GM21717 (cell line): ENCODE results near the gene MSMO1.

ENCODE experiments used
- ATAC-seq: cut with Tn5 transposase; IDR thresholded peaks from one replicate; pipeline ENCODE4 v1.9.1; 2021; ENCODE audit warnings: mild to moderate bottlenecking, moderate library complexity; ENCODE audit not compliant: unreplicated experiment

Gene MSMO1

DNA sequence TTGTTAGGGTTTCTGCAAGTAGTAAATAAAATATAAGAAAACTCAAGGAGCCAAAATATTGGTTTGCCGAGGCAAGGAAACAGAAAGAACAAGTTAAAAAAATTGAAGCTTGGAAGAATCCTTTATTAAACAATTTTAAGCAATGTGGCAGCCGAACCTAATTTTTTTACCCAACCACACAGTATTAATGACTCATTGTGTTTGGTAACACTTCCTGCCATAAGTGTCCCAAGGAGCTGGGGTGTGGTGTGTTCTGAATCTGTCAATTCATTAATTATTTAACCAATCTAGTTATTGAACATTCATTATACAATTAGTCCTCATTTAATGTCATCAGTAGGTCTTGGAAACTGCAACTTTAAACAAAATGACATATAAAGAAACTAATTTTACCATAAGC lies 32.0 kb downstream of the MSMO1 start:
- ATAC-seq: no peak

DNA sequence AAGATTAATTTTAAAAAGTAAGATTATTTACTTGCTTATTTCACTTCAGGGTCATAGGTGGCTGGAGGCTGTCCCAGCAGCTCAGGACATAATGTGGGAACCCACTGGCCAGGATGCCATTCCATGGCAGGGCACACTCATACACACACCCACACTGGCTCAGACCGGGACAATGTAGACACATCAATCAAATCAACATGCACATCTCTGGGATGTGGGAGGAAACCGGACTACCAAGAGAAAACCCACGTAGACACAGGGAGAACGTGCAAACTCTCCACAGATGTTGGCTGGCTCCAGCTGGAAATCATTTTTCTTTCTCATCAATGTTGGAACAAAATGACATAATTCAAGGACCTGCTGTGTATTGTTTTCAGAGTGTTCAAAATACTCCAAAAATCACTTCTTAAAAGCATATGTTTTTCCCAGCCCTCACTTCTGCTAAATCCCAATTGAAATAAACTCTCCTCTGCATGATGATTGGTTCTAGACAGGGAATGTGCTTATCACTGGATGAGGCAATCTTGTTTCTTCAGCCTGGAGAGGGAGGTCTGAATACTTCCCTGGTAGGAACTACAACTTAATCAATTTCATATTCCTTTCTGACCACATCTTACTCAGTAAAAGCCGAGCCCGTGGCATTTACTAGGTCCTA lies 32.7 kb downstream of the MSMO1 start:
- ATAC-seq: no peak

DNA sequence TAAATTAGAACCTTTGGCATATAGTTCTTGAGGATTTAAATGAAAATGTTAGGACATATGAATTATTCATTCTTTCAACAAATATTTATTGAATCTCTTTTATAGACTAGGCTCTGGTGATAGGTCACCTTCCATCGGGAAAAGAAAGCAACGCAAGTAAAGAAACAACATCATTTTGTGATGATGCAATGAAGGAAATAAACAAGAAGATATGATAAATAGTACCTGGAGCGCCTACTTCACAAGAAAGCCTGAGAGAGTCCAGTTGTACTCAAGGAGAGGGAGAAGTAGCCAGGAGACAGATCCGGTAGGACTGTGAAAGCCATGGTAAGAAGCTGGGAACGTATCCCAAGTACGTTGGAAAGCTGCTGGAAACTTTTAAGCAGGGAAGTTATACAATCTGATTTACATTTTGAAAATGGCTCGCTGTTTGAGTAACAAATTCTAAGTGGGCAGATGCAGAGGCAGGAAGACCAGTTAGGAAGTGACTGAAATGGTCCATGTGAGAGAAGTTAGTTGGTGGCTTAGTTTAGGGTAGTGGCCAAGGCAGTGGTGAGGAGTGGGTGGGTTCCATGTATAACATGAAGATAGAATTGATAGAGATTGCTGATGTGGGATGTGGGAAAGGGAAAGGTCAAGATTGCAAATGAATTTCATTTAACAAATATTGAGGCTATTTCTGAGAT lies 33.7 kb downstream of the MSMO1 start:
- no peak for ATAC-seq

DNA sequence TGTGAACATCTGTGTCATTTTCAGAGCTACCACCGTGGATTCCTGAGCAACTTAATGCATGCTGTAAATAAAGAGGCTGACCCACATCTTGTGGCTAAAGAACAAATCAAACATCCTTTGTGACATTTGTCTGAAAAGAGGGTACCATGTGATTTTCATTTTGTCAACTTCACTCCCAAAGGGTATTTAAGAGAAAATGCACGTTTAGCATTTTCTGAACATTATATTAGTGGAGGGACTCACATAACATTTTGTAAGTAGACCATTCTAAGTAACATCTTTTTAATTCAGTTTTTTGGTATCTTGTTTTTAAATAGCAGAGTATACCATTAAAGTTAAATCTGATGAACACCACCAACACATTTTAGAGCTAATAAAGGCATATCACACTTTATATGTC lies 34.3 kb downstream of the MSMO1 start:
- ATAC-seq: no peak

GRCh38 chr4:165364452-165365080 lies 37.1 kb downstream of the MSMO1 start:
- no peak for ATAC-seq

- no peak for ATAC-seq
Measured at GRCh38 chr4:165367040-165367439, 39.6 kb downstream of the MSMO1 start.

DNA sequence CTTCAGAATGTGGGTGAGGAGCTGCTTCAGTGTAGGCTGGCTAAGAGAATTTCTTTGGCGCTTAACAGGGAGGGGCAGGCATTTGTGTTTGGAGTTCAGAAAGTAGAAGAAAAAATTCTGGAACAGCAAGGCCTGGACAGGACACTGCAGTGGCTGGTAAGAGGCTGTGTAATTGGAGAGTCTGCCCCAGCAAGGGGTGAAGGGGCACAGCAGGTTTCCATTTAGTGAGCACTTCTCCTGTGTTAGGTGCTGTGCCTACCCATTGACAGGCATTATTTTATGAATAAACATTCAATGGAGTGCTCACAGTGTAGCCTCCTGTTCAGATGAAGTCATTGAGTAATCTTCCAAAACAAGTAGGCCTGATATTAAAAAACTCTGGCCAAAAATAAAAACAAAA lies 40.6 kb downstream of the MSMO1 start:
- ATAC-seq: no peak

DNA sequence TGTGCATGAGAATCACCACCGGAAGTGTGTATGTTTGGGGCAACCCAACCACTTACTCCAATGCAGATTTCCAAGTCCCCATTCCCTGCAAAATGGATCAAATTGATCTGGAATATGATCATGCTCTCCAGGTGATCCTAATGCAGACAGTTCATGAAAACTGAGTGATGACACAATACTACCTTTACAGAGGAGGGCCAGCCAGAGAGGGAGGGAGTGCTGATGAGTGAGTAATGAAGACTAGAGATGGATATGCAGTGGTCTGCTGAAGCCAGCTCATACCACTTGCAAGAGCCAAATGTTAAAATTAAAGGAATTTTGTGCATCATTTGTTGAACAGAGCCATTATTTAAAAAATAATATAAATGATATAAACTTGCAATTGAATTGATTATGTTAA lies 41.1 kb downstream of the MSMO1 start:
- no peak for ATAC-seq

DNA sequence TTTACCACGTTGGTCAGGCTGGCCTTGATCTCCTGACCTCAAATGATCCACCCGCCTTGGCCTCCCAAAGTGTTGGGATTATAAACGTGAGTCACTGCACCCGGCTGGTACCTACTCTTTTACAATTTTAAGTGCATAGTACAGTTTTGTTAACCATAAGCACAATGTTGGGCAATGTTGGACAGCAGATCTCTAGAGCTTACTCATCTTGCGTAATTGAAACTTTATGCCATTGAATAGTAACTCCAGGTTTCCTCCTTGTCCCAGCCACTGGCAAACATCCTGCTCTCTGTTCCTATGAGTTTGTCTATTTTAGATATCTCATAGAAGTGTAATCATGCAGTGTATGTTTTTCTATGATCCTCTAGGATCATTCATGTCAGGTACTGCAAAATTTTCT lies 42.1 kb downstream of the MSMO1 start:
- ATAC-seq: no peak

GRCh38 chr4:165370530-165370929 lies 43.1 kb downstream of the MSMO1 start:
- no peak for ATAC-seq

- ATAC-seq: no peak
Measured at GRCh38 chr4:165375465-165375864, 48.0 kb downstream of the MSMO1 start.

GRCh38 chr4:165378398-165378744 lies 50.9 kb downstream of the MSMO1 start:
- no peak for ATAC-seq

DNA sequence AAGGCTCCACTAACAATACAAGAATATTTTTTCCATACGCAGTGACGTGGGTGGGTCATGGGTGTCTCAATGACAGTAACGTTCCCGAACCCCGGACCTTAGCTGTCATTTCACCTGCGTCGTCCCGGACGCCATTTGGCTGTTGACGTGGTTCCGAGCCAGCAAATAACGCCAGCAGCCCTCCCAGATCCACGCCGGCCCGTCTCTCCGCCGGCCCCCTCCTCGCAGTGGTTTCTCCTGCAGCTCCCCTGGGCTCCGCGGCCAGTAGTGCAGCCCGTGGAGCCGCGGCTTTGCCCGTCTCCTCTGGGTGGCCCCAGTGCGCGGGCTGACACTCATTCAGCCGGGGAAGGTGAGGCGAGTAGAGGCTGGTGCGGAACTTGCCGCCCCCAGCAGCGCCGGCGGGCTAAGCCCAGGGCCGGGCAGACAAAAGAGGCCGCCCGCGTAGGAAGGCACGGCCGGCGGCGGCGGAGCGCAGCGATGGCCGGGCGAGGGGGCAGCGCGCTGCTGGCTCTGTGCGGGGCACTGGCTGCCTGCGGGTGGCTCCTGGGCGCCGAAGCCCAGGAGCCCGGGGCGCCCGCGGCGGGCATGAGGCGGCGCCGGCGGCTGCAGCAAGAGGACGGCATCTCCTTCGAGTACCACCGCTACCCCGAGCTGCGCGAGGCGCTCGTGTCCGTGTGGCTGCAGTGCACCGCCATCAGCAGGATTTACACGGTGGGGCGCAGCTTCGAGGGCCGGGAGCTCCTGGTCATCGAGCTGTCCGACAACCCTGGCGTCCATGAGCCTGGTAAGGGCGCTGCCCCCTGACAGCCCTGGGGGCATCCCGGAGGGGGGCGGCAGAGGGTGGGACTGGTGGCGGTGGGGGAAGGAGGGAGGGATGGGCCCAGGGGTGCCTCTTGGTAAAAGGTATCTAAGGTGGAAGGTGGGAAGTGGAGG lies 51.5 kb downstream of the MSMO1 start, which contains the start of gene CPE:
Gene CPE (plus strand): TSS at position 264 of the 933 bp plus-strand sequence. CDS start 214 bp downstream, at position 478.
- no peak for ATAC-seq

- ATAC-seq: no peak
Measured at GRCh38 chr4:165379678-165380064, 52.2 kb downstream of the MSMO1 start.

GRCh38 chr4:165380805-165381204 lies 53.3 kb downstream of the MSMO1 start:
- no peak for ATAC-seq

GRCh38 chr4:165381821-165382373 lies 54.4 kb downstream of the MSMO1 start:
- ATAC-seq: no peak

DNA sequence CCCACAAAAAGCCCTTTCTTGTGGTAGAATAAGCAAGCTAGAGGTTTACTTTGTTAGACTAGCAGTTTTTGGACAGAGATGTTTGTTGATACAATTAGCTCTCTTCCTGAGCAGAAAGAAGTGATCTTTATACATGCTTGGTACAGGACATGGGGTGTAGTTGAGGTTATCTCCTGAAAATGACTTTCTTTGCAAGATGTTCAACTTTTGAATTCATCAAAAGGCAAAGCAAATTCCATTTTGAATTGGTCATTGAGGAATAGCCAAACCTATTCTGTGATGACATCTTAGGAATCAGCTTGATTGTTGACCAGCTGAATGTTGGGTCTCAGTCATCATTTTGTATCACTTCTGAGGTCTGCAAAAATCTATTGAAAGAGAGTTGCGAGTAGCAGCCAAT lies 55.2 kb downstream of the MSMO1 start:
- ATAC-seq: no peak

GRCh38 chr4:165383591-165384073 lies 56.2 kb downstream of the MSMO1 start:
- ATAC-seq: no peak

GRCh38 chr4:165384186-165384585 lies 56.7 kb downstream of the MSMO1 start:
- no peak for ATAC-seq

GRCh38 chr4:165384598-165384997 lies 57.1 kb downstream of the MSMO1 start:
- ATAC-seq: no peak

DNA sequence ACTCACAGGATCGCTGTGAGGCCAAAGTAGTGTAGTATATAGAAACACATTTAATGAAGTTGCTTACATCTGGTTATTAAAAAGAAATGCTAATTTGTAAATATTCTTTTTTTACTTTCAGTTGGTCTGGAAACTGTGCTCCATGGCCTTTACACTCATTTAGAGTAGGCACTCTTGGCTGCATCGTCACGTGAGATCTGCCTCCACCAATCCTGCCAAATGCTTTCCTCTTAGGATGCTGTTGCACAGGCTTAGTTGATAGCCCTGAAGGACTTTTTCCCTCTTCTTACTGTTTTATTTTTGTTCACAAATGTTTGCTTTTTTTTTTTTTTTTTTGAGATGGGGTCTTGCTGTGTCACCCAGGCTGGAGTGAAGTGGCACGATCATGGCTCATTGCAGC lies 57.7 kb downstream of the MSMO1 start:
- ATAC-seq: no peak
